ENCODE results near the gene PEX16.

DNA sequence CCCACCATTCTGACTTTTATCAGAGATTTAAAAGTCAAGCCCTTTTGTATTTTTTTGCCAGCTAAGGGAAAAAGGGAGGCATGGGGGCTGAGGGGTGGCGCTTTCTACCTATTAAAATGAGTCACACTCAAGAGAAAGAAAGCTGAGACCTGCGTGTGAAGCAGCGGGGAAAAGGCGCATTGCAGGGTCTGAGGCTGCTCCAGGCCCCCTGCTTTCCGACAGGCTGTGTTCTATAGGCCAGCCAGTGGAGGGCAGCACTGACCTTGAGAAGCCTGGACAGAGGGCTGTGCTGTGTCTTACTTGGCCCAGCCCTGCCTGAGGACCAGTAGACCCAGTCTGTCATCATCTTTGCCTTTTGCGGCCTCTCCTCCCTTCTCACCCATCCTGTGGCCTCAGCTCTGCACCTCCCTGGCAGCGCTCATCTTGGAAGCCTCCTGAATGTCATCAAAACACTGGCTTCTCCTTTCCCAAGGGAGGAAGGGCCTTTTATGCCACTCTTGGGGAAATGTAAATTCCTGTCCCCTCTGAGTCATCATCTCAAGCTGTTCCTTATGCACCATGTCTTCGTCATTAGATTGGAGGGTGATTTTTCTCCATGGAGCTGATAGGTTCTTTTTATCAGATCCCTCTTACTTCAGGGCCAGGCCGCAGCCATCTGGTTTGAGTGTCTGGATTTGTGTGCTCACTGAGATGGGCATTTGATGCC lies 44.9 kb downstream of the PEX16 start:
- TF ChIP-seq, protein P1, sequence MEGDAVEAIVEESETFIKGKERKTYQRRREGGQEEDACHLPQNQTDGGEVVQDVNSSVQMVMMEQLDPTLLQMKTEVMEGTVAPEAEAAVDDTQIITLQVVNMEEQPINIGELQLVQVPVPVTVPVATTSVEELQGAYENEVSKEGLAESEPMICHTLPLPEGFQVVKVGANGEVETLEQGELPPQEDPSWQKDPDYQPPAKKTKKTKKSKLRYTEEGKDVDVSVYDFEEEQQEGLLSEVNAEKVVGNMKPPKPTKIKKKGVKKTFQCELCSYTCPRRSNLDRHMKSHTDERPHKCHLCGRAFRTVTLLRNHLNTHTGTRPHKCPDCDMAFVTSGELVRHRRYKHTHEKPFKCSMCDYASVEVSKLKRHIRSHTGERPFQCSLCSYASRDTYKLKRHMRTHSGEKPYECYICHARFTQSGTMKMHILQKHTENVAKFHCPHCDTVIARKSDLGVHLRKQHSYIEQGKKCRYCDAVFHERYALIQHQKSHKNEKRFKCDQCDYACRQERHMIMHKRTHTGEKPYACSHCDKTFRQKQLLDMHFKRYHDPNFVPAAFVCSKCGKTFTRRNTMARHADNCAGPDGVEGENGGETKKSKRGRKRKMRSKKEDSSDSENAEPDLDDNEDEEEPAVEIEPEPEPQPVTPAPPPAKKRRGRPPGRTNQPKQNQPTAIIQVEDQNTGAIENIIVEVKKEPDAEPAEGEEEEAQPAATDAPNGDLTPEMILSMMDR (IDR thresholded peaks at IDR 0.05), result peak in 5 of 6 experiments; percentile 16 to 49 (median 42)
- no peak for TF ChIP-seq POLR2A (IDR thresholded peaks at IDR 0.05)
